HG02763 (cell line): ENCODE data around the gene DSG3.

Experiments used
- ATAC-seq: cut with Tn5 transposase; IDR thresholded peaks from one replicate; pipeline ENCODE4 v1.9.1; 2021; ENCODE audit warnings: mild to moderate bottlenecking, moderate library complexity; ENCODE audit not compliant: unreplicated experiment

Gene DSG3

GRCh38 chr18:31447530-31448191, at the start of gene DSG3:
DSG3 (plus strand) TSS chr18:31447741; CDS start chr18:31447878, 137 bp downstream.
- no peak for ATAC-seq

- ATAC-seq: no peak
Measured at GRCh38 chr18:31398191-31398590, 49.4 kb upstream of the DSG3 start.

GRCh38 chr18:31399306-31400032, 48.1 kb upstream of the DSG3 start:
- ATAC-seq: no peak

- no peak for ATAC-seq
Measured at GRCh38 chr18:31401156-31402025, 46.1 kb upstream of the DSG3 start.

GRCh38 chr18:31402026-31402373, 45.5 kb upstream of the DSG3 start:
- ATAC-seq: no peak

GRCh38 chr18:31403409-31403808, 44.1 kb upstream of the DSG3 start:
- no peak for ATAC-seq

GRCh38 chr18:31407649-31408048, 39.9 kb upstream of the DSG3 start:
- no peak for ATAC-seq

GRCh38 chr18:31409276-31409675, 38.3 kb upstream of the DSG3 start:
- no peak for ATAC-seq

- no peak for ATAC-seq
Measured at GRCh38 chr18:31410716-31411483, 36.6 kb upstream of the DSG3 start.

- no peak for ATAC-seq
Measured at GRCh38 chr18:31413137-31413536, 34.4 kb upstream of the DSG3 start.

GRCh38 chr18:31417850-31418249, 29.7 kb upstream of the DSG3 start:
- no peak for ATAC-seq

GRCh38 chr18:31419457-31419932, 28.0 kb upstream of the DSG3 start:
- no peak for ATAC-seq

- ATAC-seq: no peak
Measured at GRCh38 chr18:31420032-31420431, 27.5 kb upstream of the DSG3 start.

- ATAC-seq: no peak
Measured at GRCh38 chr18:31420524-31420923, 27.0 kb upstream of the DSG3 start.

GRCh38 chr18:31424383-31424988, 23.1 kb upstream of the DSG3 start:
- no peak for ATAC-seq

- ATAC-seq: no peak
Measured at GRCh38 chr18:31426021-31426420, 21.5 kb upstream of the DSG3 start.

GRCh38 chr18:31426871-31427406, 20.6 kb upstream of the DSG3 start:
- no peak for ATAC-seq

- ATAC-seq: no peak
Measured at GRCh38 chr18:31428211-31428610, 19.3 kb upstream of the DSG3 start.

GRCh38 chr18:31429623-31430022, 17.9 kb upstream of the DSG3 start:
- no peak for ATAC-seq

- no peak for ATAC-seq
Measured at GRCh38 chr18:31430072-31430471, 17.5 kb upstream of the DSG3 start.
